Measurements from ENCODE around the gene RAB19.

Gene RAB19

DNA sequence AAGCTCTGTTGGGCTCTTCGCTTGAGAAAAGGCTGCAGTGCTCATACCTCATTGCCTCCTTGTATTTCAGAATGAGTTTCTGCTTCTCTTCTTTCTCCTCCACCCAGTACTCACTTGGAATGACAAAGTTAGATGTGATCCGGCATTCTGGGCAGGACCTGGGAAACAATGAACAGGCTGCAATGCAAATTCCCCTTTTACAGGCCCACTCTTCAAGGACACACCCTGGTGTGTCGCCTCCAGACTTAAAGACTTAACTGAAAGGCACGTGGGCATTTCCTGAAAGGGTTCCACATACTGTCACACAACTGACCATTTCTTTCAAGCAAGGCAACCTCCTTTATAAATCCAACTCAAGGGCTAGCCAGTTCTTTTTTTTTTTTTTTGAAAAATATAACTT is 51.9 kb downstream of the RAB19 start:
- no peaks in the 10 kb centered on the region for H3K4me1 ChIP-seq (ENCODE audit: control insufficient read depth, insufficient read depth, low read length)
- peaks cover 62% of the 10 kb centered on the region for H3K36me3 ChIP-seq (ENCODE audit: control insufficient read depth, insufficient read depth, low read length, severe bottlenecking)
- H3K4me3 ChIP-seq (ENCODE audit: low read length) = no peak overlapping the region
- H3K27me3 ChIP-seq (replicated peaks; ENCODE audit: control insufficient read depth, insufficient read depth, low read length) = no peaks in the 10 kb centered on the region
- no peak overlapping the region for H3K9ac ChIP-seq (ENCODE audit: low read length)
- no peak for DNase-seq (ENCODE audit: low read depth)
- H3K9me3 ChIP-seq (ENCODE audit: control insufficient read depth, low read length) = no peaks in the 10 kb centered on the region

GRCh38 chr7:140456551-140457051 is 52.7 kb downstream of the RAB19 start:
- H3K36me3 ChIP-seq (ENCODE audit: control insufficient read depth, insufficient read depth, low read length, severe bottlenecking) = peaks cover 71% of the 10 kb centered on the region
- H3K4me1 ChIP-seq (ENCODE audit: control insufficient read depth, insufficient read depth, low read length) = no peaks in the 10 kb centered on the region
- no peak for DNase-seq (ENCODE audit: low read depth)
- no peaks in the 10 kb centered on the region for H3K27me3 ChIP-seq (replicated peaks; ENCODE audit: control insufficient read depth, insufficient read depth, low read length)
- no peak overlapping the region for H3K9ac ChIP-seq (ENCODE audit: low read length)
- no peak overlapping the region for H3K4me3 ChIP-seq (ENCODE audit: low read length)
- no peaks in the 10 kb centered on the region for H3K9me3 ChIP-seq (ENCODE audit: control insufficient read depth, low read length)

DNA sequence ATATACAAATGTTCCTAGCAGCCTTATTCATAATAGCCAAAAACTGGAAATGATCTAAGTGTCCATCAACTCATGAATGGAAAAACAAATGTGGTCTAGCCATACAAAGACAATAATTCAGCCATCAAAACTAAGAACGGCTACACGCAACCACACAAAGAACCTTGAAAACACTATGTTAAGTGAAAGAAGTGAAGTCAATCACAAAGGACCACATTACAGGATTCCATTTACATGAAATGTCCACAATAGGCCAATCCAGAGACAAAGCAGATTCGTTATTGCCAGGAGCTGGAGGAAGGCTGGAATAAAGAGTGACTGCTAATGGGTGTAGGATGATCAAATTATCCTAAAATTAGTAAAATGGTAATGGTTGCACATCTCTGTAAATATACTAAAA is 54.3 kb downstream of the RAB19 start:
- H3K27me3 ChIP-seq (replicated peaks; ENCODE audit: control insufficient read depth, insufficient read depth, low read length) = no peaks in the 10 kb centered on the region
- no peak for DNase-seq (ENCODE audit: low read depth)
- H3K36me3 ChIP-seq (ENCODE audit: control insufficient read depth, insufficient read depth, low read length, severe bottlenecking) = peaks cover 69% of the 10 kb centered on the region

DNA sequence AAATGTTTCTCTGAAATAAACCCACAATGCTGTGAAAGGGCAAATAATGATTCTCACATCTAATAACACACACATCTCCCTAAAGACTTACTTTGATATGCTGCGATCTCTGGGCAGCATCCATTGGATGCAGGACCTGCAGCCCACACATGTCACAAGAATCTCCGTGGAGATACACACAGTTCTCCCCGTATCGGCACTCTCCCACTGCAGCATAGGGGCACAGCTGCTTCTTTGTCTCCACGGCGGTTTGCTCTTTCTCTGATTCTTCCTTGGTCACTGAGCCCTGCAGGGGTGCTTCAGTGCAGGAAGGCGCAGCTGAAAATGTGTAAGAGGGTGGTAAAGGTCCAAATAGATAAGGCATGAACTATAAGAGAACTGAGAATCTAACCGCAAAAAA is 55.1 kb downstream of the RAB19 start:
- Histone ChIP-seq H3K9me3 (ENCODE audit: control insufficient read depth, low read length) (no peaks in the 10 kb centered on the region), H3K9ac (ENCODE audit: low read length) (no peak overlapping the region), H3K4me1 (ENCODE audit: control insufficient read depth, insufficient read depth, low read length) (no peaks in the 10 kb centered on the region), H3K4me3 (ENCODE audit: low read length) (no peak overlapping the region), H3K36me3 (ENCODE audit: control insufficient read depth, insufficient read depth, low read length, severe bottlenecking) (peaks cover 68% of the 10 kb centered on the region), H3K27me3 (replicated peaks; ENCODE audit: control insufficient read depth, insufficient read depth, low read length) (no peaks in the 10 kb centered on the region)
- no peak for DNase-seq (ENCODE audit: low read depth)

More for the DNA sequence above, 54.3 kb downstream of the RAB19 start:
- H3K4me1 ChIP-seq (ENCODE audit: control insufficient read depth, insufficient read depth, low read length) = no peaks in the 10 kb centered on the region
- H3K4me3 ChIP-seq (ENCODE audit: low read length) = no peak overlapping the region
- no peak overlapping the region for H3K9ac ChIP-seq (ENCODE audit: low read length)
- no peaks in the 10 kb centered on the region for H3K9me3 ChIP-seq (ENCODE audit: control insufficient read depth, low read length)

GRCh38 chr7:140463111-140463510 is 59.3 kb downstream of the RAB19 start:
- no peak for DNase-seq (ENCODE audit: low read depth)
- H3K9me3 ChIP-seq (ENCODE audit: control insufficient read depth, low read length) = no peaks in the 10 kb centered on the region
- no peaks in the 10 kb centered on the region for H3K27me3 ChIP-seq (replicated peaks; ENCODE audit: control insufficient read depth, insufficient read depth, low read length)
- H3K4me3 ChIP-seq (ENCODE audit: low read length) = no peak overlapping the region
- H3K9ac ChIP-seq (ENCODE audit: low read length) = no peak overlapping the region
- H3K4me1 ChIP-seq (ENCODE audit: control insufficient read depth, insufficient read depth, low read length) = no peaks in the 10 kb centered on the region
- peaks cover 52% of the 10 kb centered on the region for H3K36me3 ChIP-seq (ENCODE audit: control insufficient read depth, insufficient read depth, low read length, severe bottlenecking)

- Histone ChIP-seq H3K4me1 (ENCODE audit: control insufficient read depth, insufficient read depth, low read length) (peaks cover 7% of the 10 kb centered on the region), H3K9me3 (ENCODE audit: control insufficient read depth, low read length) (no peaks in the 10 kb centered on the region), H3K27me3 (replicated peaks; ENCODE audit: control insufficient read depth, insufficient read depth, low read length) (no peaks in the 10 kb centered on the region), H3K4me3 (ENCODE audit: low read length) (no peak overlapping the region), H3K36me3 (ENCODE audit: control insufficient read depth, insufficient read depth, low read length, severe bottlenecking) (peaks cover 6% of the 10 kb centered on the region), H3K9ac (ENCODE audit: low read length) (no peak overlapping the region)
- peak; percentile 77 for DNase-seq (ENCODE audit: low read depth)
These were observed 72.0 kb downstream of the RAB19 start for GRCh38 chr7:140475747-140476333.

GRCh38 chr7:140476698-140477261 is 72.9 kb downstream of the RAB19 start:
- H3K9ac ChIP-seq (ENCODE audit: low read length) = peak overlapping the region; percentile 54
- H3K4me1 ChIP-seq (ENCODE audit: control insufficient read depth, insufficient read depth, low read length) = peaks cover 7% of the 10 kb centered on the region
- H3K36me3 ChIP-seq (ENCODE audit: control insufficient read depth, insufficient read depth, low read length, severe bottlenecking) = no peaks in the 10 kb centered on the region
- no peaks in the 10 kb centered on the region for H3K9me3 ChIP-seq (ENCODE audit: control insufficient read depth, low read length)
- H3K27me3 ChIP-seq (replicated peaks; ENCODE audit: control insufficient read depth, insufficient read depth, low read length) = no peaks in the 10 kb centered on the region
- no peak for DNase-seq (ENCODE audit: low read depth)
- peak overlapping the region; percentile 37 for H3K4me3 ChIP-seq (ENCODE audit: low read length)
